ENCODE results near the gene KATNB1.
"Not testable (repeated sequence)": the region's sequence is repeated elsewhere in the genome, so short reads cannot be mapped to it uniquely, and the experiment has no call there.

The KATNB1 gene

GRCh38 chr16:57708168-57708567 is 27.4 kb upstream of the KATNB1 start:
- Histone ChIP-seq H3K27me3 (no peaks in the 10 kb centered on the region), H3K27ac (no peak overlapping the region), H3K4me1 (ENCODE audit: control insufficient read depth in 1 of 2, insufficient read depth in 1 of 2, low read depth in 1 of 2, low read length in 1 of 2) (no peaks in the 10 kb centered on the region), H3K36me3 (no peaks in the 10 kb centered on the region), H3K4me3 (ENCODE audit: low read depth in 1 of 2, low read length in 1 of 2) (no peak overlapping the region), H3K9me3 (no peaks in the 10 kb centered on the region)
- TF ChIP-seq, protein P1, sequence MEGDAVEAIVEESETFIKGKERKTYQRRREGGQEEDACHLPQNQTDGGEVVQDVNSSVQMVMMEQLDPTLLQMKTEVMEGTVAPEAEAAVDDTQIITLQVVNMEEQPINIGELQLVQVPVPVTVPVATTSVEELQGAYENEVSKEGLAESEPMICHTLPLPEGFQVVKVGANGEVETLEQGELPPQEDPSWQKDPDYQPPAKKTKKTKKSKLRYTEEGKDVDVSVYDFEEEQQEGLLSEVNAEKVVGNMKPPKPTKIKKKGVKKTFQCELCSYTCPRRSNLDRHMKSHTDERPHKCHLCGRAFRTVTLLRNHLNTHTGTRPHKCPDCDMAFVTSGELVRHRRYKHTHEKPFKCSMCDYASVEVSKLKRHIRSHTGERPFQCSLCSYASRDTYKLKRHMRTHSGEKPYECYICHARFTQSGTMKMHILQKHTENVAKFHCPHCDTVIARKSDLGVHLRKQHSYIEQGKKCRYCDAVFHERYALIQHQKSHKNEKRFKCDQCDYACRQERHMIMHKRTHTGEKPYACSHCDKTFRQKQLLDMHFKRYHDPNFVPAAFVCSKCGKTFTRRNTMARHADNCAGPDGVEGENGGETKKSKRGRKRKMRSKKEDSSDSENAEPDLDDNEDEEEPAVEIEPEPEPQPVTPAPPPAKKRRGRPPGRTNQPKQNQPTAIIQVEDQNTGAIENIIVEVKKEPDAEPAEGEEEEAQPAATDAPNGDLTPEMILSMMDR (IDR thresholded peaks at IDR 0.05): no peak

DNA sequence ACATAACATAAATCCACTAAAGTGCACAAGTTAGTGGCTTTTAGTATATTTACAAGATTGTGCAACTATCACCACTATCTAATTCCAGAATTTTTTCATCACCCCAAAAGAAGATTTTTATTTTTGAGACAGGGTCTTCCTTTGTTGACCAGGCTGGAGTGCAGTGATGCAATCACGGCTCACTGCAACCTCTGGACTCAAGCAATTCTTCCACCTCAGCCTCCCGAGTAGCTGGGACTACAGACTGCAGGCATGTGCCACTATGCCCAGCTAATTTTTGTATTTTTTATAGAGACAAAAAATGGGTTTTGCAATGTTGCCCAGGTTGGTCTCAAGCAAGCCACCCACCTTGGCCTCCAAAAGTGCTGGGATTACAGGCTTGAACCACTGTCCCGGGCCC is 25.9 kb upstream of the KATNB1 start:
- Histone ChIP-seq H3K9me3 (no peaks in the 10 kb centered on the region), H3K4me3 (ENCODE audit: low read depth in 1 of 2, low read length in 1 of 2) (no peak overlapping the region), H3K27me3 (no peaks in the 10 kb centered on the region), H3K27ac (no peak overlapping the region), H3K36me3 (no peaks in the 10 kb centered on the region), H3K4me1 (ENCODE audit: control insufficient read depth in 1 of 2, insufficient read depth in 1 of 2, low read depth in 1 of 2, low read length in 1 of 2) (no peaks in the 10 kb centered on the region)
- TF ChIP-seq, protein P1 (IDR thresholded peaks at IDR 0.05): no peak

DNA sequence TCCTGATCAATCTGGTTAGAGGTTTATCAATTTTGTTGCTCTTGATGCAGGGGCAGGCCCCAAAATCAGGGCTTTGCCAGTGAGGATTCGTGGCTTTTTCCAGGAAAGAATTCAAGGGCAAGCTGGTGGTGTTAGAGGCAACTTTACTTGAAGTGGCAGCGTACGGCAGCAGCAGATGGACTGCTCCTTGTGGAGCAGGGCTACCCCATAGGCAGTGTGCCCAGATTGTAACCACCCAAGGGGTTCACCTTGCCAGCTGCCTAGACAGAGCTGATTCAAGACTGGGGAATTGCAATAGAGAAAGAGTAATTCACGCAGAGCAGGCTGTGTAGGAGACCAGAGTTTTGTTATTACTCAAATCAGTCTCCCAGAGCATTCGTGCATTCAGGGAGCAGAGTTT is 24.2 kb upstream of the KATNB1 start:
- no peaks in the 10 kb centered on the region for H3K9me3 ChIP-seq
- no peaks in the 10 kb centered on the region for H3K36me3 ChIP-seq
- no peaks in the 10 kb centered on the region for H3K27me3 ChIP-seq
- no peak overlapping the region for H3K4me3 ChIP-seq (ENCODE audit: low read depth in 1 of 2, low read length in 1 of 2)
- H3K4me1 ChIP-seq (ENCODE audit: control insufficient read depth in 1 of 2, insufficient read depth in 1 of 2, low read depth in 1 of 2, low read length in 1 of 2): no peaks in the 10 kb centered on the region
- H3K27ac ChIP-seq: no peak overlapping the region
- TF ChIP-seq, protein P1 (IDR thresholded peaks at IDR 0.05): no peak

DNA sequence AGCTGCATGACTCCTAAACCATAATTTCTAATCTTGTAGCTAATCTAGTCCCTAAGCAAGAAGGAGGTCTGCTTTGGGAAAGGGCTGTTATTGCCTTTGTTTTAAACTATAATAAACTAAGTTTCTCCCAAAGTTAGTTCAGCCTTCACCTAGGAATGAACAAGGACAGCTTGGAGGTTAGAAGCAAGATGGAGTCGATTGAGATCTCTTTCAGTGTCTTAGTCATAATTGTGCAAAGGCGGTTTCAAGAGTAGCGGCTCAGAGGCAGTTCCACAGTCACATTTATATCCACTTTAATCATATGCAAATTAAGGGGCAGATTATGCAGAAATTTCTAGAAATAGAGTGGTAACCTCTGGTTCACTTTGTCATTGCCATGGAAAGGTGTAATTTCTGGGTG is 23.6 kb upstream of the KATNB1 start:
- Histone ChIP-seq H3K4me3 (ENCODE audit: low read depth in 1 of 2, low read length in 1 of 2) (no peak overlapping the region), H3K27me3 (no peaks in the 10 kb centered on the region), H3K4me1 (ENCODE audit: control insufficient read depth in 1 of 2, insufficient read depth in 1 of 2, low read depth in 1 of 2, low read length in 1 of 2) (no peaks in the 10 kb centered on the region), H3K27ac (no peak overlapping the region), H3K9me3 (no peaks in the 10 kb centered on the region), H3K36me3 (no peaks in the 10 kb centered on the region)
- TF ChIP-seq, protein P1 (IDR thresholded peaks at IDR 0.05): no peak

DNA sequence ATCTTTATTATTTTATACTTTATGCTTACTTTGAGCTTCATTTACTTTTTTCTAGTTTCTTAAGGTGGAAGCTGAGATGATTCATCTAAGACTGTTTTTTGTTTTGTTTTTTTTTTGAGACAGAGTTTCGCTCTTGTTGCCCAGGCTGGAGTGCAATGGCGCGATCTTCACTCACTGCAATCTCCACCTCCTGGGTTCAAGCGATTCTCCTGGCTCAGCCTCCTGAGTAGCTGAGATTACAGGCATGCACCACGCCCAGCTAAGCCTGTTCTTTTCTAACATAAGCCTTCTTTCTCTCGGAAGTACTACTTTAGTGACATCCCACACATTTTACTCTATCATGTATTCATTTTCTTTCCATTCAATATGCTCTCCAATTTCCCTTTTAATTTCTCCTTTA is 23.0 kb upstream of the KATNB1 start:
- not testable (repeated sequence) for H3K27ac ChIP-seq; H3K27me3 ChIP-seq; H3K4me3 ChIP-seq (ENCODE audit: low read depth in 1 of 2, low read length in 1 of 2); H3K36me3 ChIP-seq; H3K9me3 ChIP-seq; H3K4me1 ChIP-seq (ENCODE audit: control insufficient read depth in 1 of 2, insufficient read depth in 1 of 2, low read depth in 1 of 2, low read length in 1 of 2)

GRCh38 chr16:57713596-57713995 is 22.0 kb upstream of the KATNB1 start:
- Histone ChIP-seq H3K9me3 (no peaks in the 10 kb centered on the region), H3K27me3 (no peaks in the 10 kb centered on the region), H3K36me3 (no peaks in the 10 kb centered on the region), H3K27ac (no peak overlapping the region), H3K4me3 (ENCODE audit: low read depth in 1 of 2, low read length in 1 of 2) (no peak overlapping the region), H3K4me1 (ENCODE audit: control insufficient read depth in 1 of 2, insufficient read depth in 1 of 2, low read depth in 1 of 2, low read length in 1 of 2) (no peaks in the 10 kb centered on the region)
- TF ChIP-seq, protein P1 (IDR thresholded peaks at IDR 0.05): no peak
